ENCODE results near the gene TRIM63.

DNA sequence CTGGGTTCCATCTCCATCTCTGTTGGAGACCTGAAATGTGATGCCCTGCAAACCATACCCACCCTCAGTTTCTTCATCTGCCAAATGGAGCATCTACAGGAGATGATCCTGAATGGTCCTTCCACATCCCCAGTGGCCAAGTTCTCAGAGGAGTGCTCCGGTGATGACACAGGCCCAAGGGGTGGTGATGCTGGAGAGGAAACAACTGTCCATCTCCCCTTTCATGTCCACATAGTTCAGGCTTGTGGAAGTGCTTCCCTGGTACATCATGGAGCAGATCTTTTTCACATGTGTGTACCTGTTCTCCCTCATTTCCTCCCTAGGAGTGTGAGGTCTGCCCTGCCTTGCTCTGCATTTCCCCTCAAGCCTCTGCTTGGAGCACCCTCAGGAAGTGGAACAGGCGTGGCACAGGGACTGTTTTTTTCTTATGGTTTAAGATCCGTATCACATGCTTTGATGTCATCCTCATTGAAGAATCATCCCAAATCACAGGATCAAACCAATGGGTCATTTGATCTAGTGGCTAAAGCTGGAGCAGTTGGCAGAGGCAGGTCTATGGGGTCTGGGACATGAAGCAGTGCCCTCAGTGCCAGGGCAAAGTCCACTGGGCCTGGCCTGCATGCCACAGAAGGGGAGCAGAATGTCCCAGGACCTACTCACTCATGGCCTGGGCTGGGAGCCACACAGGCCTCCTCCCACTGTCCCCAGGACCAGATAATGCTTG is 8.2 kb upstream of the TRIM63 start:
- TF ChIP-seq, protein P1, sequence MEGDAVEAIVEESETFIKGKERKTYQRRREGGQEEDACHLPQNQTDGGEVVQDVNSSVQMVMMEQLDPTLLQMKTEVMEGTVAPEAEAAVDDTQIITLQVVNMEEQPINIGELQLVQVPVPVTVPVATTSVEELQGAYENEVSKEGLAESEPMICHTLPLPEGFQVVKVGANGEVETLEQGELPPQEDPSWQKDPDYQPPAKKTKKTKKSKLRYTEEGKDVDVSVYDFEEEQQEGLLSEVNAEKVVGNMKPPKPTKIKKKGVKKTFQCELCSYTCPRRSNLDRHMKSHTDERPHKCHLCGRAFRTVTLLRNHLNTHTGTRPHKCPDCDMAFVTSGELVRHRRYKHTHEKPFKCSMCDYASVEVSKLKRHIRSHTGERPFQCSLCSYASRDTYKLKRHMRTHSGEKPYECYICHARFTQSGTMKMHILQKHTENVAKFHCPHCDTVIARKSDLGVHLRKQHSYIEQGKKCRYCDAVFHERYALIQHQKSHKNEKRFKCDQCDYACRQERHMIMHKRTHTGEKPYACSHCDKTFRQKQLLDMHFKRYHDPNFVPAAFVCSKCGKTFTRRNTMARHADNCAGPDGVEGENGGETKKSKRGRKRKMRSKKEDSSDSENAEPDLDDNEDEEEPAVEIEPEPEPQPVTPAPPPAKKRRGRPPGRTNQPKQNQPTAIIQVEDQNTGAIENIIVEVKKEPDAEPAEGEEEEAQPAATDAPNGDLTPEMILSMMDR (IDR thresholded peaks at IDR 0.05): no peak
- no peak for TF ChIP-seq POLR2A (IDR thresholded peaks at IDR 0.05)
